Measurements from ENCODE around the gene RNF168.
"Not testable (repeated sequence)": the region's sequence is repeated elsewhere in the genome, so short reads cannot be mapped to it uniquely, and the experiment has no call there.

- TF ChIP-seq TAF1 (IDR thresholded peaks at IDR 0.05; ENCODE audit: borderline replicate concordance, low read depth, low read length); POLR2A (IDR thresholded peaks at IDR 0.05; ENCODE audit: low read depth, low read length); POLR2AphosphoS5 (IDR thresholded peaks at IDR 0.05; ENCODE audit: low read depth, low read length): not testable (repeated sequence)
Observed at GRCh38 chr3:196462680-196463477, 40.7 kb downstream of the RNF168 start.

Measured in GM12892 (cell line).